UCSD-AML1 (cell line): ENCODE measurements around the gene DRAP1.
"Not testable (repeated sequence)": the region's sequence is repeated elsewhere in the genome, so short reads cannot be mapped to it uniquely, and the experiment has no call there.

Source experiments
- DNase-seq: peaks from one replicate; lab custom pipeline; 2025; ENCODE audit not compliant: unreplicated experiment; lab: John Stamatoyannopoulos, UW

DRAP1 gene

GRCh38 chr11:65927904-65928397 lies 8.7 kb downstream of the DRAP1 start:
- peak; percentile 68 for DNase-seq

DNA sequence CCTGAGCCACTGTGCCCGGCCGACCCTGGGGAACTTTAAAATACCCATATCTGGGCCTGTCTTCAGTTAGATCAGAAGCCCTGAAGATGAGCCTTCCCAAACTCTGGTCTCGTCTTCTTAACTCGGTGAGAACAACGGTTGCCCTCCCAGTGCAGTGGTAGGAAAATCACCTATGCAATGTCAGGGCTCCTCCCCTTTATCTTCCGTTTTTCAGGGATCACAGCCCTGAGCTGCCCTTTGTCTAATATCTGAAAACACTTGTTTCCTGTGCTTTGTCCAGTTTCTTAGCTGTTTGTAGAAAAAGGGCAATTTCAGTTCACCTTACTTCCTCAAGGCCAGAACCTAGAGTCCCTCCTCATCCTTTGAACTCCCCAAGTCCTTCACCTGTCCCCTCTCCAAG lies 9.4 kb downstream of the DRAP1 start:
- DNase-seq, result peak; percentile 22

DNA sequence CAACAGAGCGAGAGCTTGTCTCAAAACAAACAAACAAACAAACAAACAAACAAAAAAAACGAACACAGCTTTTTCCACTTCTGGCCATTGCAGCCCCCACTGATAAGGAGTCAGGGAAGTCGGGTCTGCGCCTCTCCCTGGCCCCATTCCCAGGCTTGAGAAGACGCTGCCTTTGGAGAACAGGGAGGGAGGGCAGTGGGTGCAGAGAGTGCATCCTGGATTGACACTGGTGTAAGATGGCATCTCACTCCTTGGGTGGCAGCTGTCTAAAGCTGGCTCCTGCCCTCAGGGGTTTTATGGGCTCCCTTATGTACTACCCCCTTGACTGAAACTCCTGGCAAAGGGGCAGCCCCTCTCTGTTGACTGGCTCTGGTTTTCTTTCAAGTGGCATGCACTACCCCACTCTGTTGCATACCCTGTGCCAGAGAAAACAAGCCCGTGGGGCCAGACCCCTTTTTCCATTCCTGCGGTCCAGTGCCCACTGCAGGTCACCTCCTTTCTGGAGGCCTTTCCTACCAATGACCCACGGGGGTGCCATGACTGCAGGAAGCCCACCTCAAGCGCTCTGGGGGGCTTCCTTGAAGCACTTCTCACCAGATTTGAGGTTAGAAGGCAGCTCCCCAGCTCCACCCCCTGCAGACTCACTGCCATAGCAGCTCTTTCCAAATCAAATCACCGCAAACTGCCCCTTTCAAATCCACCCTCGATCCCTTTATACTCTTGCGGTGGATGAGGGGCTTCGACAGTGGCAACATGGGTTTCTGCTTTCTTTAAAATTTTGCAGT lies 12.7 kb downstream of the DRAP1 start:
- no peak for DNase-seq

DNA sequence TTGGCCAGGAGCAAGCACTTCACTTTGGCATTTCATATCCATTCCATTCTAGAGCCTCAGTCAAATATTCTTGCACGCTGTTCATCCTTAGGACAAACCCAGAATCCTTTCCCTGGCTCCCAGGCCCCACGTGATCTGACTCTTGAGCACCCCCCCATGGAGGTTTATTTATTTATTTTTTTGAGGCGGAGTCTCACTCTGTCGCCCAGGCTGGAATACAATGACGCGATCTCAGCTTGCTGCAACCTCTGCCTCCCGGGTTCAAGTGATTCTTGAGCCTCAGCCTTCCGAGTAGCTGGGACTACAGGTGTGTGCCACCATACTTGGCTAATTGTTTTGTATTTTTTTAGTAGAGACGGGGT lies 13.3 kb downstream of the DRAP1 start:
- no peak for DNase-seq

DNA sequence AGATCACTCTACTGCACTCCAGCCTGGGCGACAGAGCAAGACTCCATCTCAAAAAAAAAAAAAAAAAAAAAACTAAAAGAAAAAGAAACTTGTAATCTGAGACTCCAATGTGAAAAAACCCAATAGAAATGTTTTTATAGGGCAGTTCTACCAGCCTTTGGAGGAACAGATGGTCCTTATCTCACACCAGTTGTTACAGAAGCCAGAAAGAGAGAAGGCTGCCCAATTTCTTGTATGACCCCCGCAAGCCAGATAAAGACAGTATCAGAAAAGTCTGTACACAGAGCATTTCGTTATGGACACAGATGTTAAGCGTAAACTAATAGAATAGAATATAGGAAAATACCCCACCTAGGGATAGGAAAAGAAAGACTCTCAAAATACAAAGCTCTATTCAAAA lies 14.8 kb downstream of the DRAP1 start:
- no peak for DNase-seq

GRCh38 chr11:65937766-65938165 lies 18.5 kb downstream of the DRAP1 start:
- no peak for DNase-seq

GRCh38 chr11:65941720-65942310 lies 22.6 kb downstream of the DRAP1 start:
- DNase-seq, result no peak

GRCh38 chr11:65942531-65942930 lies 23.3 kb downstream of the DRAP1 start:
- DNase-seq, result no peak

GRCh38 chr11:65944191-65944590 lies 25.0 kb downstream of the DRAP1 start:
- no peak for DNase-seq

DNA sequence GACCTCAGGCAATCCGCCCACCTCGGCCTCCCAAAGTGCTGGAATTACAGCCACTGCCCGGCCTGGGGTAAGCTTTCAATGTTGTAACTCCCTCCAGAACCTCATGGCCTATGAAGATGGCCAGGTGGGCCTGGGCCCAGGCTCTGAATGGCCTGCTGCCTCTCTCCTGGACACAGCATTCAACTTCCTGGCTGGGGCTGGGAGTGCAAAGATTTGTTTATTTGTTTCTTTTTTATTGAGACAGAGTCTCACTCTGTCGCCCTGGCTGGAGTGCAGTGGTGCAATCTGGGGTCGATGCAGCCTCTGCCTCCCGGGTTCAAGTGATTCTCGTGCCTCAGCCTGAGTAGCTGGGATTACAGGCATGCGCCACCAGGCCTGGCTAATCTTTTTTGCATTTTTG lies 25.5 kb downstream of the DRAP1 start:
- no peak for DNase-seq

- DNase-seq, result no peak
Observed at GRCh38 chr11:65945430-65945911, 26.2 kb downstream of the DRAP1 start, which contains the start of gene TSGA10IP. TSGA10IP (plus strand) TSS chr11:65945480; CDS start chr11:65945676, 196 bp downstream.

DNA sequence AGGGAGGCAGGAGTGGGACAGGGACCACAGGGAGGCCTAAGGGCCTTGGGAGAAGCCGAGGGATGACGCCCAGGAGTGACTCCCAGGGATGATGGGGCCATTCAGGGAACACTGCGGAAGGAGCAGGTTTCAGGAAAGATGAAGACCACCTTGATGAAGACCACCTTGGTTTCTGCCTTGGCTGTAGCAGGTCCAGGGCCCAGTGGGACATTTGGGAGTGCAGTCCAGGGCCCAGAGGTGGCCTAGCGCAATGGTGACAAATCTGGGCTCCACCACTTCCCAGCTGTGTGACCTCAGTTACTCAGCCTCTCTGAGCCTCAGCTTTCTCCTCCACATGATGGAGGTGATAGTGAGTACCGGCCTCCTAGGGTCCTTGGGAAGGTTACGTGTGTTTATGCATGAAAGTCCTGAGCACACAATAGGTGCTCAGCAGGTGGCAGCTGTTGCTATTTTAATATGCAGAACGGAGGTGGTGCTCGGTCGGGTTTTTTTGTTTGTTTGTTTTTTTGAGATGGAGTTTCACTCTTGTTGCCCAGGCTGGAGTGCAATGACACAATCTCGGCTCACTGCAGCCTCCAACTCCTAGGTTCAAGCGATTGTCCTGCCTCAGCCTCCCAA lies 26.8 kb downstream of the DRAP1 start:
- no peak for DNase-seq

GRCh38 chr11:65946655-65947054 lies 27.4 kb downstream of the DRAP1 start:
- DNase-seq, result no peak

DNA sequence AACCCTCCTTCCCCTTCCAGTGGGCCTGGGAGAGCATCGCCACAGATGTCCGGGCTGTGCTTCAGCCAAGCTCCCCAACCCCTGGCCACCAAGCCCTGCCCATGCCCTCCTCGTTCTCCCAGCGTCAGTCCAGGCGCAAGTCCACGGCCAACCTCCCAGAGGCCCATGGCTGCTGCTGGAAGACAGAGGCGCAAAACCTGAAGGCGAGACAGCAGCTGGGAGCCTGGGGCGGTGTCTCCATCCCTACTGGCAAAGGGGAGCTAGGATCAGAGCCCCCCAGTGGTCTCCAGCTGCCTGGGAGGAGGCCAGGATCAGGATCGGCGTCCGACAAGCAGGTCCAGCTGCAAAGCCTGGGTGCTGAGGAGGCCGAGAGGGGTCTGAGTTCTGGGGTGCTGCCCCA lies 27.9 kb downstream of the DRAP1 start:
- no peak for DNase-seq

GRCh38 chr11:65947603-65948125 lies 28.4 kb downstream of the DRAP1 start:
- DNase-seq, result no peak

DNA sequence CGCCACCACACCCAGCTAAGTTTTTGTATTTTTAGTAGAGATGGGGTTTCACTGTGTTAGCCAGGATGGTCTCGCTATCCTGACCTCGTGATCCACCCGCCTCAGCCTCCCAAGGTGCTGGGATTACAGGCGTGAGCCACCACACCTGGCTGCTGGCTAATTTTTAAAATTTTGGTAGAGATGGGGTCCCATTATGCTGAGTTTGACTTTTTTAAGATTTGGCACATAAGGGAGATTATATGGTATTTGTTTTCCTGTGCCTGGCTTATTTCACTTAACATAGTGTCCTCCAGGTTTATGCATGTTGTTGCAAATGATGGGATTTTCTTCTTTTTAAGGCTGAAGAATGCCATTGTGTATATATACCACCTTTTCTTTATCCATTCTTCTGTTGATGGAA lies 31.5 kb downstream of the DRAP1 start:
- not testable (repeated sequence) for DNase-seq

- DNase-seq, result not testable (repeated sequence)
Observed at GRCh38 chr11:65951641-65952040, 32.4 kb downstream of the DRAP1 start.

GRCh38 chr11:65952052-65952521 lies 32.9 kb downstream of the DRAP1 start:
- DNase-seq, result no peak

DNA sequence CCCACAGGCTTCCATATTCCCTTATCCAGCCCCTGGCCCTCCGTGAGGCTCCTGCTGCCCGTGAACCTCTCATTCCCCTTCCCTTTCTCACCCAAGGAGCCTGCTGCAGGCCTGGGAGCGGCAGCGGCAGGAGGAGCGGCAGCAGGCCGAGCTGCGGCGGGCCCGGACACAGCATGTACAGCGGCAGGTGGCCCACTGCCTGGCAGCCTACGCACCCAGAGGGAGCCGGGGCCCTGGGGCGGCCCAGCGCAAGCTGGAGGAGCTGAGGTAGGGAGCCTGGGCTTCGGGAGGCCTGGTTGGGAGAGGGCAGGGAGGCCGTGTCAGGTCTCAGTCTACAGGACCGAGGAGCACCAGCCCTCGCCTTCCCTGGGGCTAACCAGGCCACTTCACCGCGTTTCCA lies 34.2 kb downstream of the DRAP1 start:
- DNase-seq, result no peak

DNA sequence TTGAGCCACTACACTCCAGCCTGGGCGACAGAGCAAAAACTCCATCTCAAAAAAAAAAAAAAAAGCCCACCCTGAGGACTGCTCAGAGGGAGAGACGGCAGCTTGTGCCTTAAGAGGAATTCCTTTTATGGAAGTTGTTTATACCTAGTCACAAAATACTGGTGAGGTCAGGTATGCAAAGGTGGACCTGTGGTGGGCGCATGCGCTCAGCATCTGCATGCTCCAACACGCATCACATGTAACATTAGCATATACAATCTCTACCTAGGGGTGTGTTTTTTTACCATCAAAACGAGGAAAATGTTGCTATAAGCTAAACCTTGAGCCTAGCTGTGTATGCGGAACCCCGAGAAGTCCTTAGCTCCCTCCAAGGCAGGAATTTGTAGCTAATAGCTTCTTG lies 35.5 kb downstream of the DRAP1 start:
- DNase-seq, result no peak

- no peak for DNase-seq
Observed at GRCh38 chr11:65958291-65958690, 39.1 kb downstream of the DRAP1 start.
